Nephron progenitor cell (in vitro differentiated cells): ENCODE results near the gene ERCC2.
A peak's percentile ranks its signal among the peaks of the same experiment; 100 is the strongest.

Source experiments
- DNase-seq: peaks from one replicate; pipeline ENCODE4 v3.0.0; 2021
- H3K27ac Mint-ChIP-seq: 2 replicates; pipeline ENCODE4 v1.8.0; 2021; ENCODE audit warnings: mild to moderate bottlenecking, moderate library complexity, mixed read lengths
- H3K27me3 Mint-ChIP-seq: 2 replicates; pipeline ENCODE4 v1.8.0; 2021; ENCODE audit warnings: mild to moderate bottlenecking, low read depth, mixed read lengths; ENCODE audit not compliant: poor library complexity
- H3K36me3 Mint-ChIP-seq: 2 replicates; pipeline ENCODE4 v1.8.0; 2021; ENCODE audit warnings: low read depth, mixed read lengths
- H3K4me1 Mint-ChIP-seq: 2 replicates; pipeline ENCODE4 v1.8.0; 2021; ENCODE audit warnings: mixed read lengths
- H3K4me3 Mint-ChIP-seq: 2 replicates; pipeline ENCODE4 v1.8.0; 2021; ENCODE audit warnings: mild to moderate bottlenecking, moderate library complexity, mixed read lengths
- H3K9me3 Mint-ChIP-seq: 2 replicates; pipeline ENCODE4 v1.8.0; 2021; ENCODE audit warnings: mild to moderate bottlenecking, moderate library complexity, mixed read lengths
- TF ChIP-seq, protein P1 (sequence below): fragments of 200-600 bp; sonication (generic); IDR thresholded peaks from 2 replicates; pipeline ENCODE4 v1.5.0; 2021; ENCODE audit warnings: antibody characterized with exemption

ERCC2 gene

DNA sequence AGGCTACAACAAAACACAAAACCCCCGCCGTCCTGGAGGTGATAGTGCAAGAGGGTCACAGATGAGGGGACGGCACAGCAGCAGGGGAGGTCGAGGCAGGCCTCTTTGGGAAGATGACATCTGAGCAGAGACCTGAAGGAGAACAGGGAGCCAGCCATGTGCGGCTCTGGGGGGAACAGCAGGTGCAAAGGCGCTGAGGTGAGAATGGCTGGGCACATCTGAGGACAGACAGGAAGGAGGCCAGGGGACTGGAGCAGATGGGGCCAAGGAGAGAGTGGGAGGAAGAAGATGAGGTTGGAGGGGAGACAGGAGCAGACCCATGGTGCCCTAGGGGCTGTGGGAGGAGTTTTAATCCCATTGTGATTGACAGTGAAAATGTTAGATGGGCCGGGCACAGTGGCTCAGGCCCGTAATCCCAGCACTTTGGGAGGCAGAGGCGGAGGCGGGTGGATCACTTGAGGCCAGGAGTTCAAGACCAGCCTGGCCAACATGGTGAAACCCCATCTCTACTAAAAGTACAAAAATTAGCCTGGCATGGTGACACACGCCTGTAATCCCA is 45.9 kb downstream of the ERCC2 start:
- peaks cover 18% of the 10 kb centered on the region for H3K27me3 Mint-ChIP-seq
- peaks cover 43% of the 10 kb centered on the region for H3K4me1 Mint-ChIP-seq
- H3K36me3 Mint-ChIP-seq, result no peaks in the 10 kb centered on the region
- no peaks in the 10 kb centered on the region for H3K9me3 Mint-ChIP-seq
- TF ChIP-seq, protein P1, sequence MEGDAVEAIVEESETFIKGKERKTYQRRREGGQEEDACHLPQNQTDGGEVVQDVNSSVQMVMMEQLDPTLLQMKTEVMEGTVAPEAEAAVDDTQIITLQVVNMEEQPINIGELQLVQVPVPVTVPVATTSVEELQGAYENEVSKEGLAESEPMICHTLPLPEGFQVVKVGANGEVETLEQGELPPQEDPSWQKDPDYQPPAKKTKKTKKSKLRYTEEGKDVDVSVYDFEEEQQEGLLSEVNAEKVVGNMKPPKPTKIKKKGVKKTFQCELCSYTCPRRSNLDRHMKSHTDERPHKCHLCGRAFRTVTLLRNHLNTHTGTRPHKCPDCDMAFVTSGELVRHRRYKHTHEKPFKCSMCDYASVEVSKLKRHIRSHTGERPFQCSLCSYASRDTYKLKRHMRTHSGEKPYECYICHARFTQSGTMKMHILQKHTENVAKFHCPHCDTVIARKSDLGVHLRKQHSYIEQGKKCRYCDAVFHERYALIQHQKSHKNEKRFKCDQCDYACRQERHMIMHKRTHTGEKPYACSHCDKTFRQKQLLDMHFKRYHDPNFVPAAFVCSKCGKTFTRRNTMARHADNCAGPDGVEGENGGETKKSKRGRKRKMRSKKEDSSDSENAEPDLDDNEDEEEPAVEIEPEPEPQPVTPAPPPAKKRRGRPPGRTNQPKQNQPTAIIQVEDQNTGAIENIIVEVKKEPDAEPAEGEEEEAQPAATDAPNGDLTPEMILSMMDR, result no peak
- DNase-seq, result no peak
- no peak overlapping the region for H3K27ac Mint-ChIP-seq
- H3K4me3 Mint-ChIP-seq, result peak overlapping the region; percentile 58

DNA sequence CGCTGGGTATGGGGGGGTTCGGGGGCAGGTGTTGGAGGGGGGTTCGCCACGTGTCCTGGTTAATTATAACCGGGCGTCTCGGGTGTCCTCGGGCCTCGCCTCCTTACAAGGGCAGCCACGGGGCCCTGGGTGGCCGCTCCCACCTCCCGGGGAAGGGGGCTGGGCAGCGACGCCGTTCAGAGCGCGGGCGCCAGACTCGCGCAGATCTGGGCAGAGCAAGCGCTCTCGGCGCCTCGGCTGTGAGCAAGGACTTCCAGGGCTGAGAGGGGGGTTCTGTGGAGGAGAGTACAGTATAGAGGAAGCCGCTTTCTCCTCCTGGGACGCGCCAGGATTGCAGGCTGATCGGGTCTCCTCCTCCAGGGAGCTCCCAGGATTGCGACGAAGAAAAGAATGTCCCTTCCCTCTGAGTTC is 46.7 kb downstream of the ERCC2 start:
- peak; percentile 55 for DNase-seq
- Mint-ChIP-seq H3K27me3 (peaks cover 20% of the 10 kb centered on the region), H3K4me3 (peak overlapping the region; percentile 58), H3K4me1 (peaks cover 43% of the 10 kb centered on the region), H3K27ac (no peak overlapping the region), H3K36me3 (no peaks in the 10 kb centered on the region), H3K9me3 (no peaks in the 10 kb centered on the region)
- TF ChIP-seq, protein P1, result no peak

DNA sequence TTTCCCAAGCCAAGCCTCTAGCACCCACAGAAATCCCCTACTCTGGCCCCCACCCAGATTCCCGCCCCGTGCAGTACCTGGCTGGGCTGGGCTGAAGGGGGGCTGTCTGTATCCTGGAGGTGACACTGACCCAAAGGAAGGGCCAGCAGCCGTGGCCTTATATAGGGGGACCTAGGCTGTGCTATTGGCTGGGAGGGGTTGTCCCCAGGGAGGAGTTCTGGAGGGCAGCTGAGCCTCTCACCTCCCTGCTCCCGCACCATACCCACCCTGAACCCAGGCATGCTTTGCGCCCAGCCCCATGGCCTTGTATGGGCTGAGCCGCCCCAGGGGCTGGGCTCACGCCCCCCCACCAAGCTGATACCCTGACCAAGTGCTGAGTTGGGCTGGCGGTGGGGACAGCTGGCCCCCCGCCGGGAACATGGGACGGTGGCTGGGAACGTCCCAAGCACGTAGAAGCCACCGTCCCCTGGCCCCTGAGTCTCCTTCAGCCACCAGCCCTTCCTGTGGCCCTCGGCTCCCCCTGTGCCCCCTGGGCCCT is 47.6 kb downstream of the ERCC2 start, which contains the start of gene CKM:
Gene CKM, minus strand, starts transcription at position 132 of the 538 bp plus-strand sequence. CDS start 3,162 bp downstream, outside the sequence.
- Mint-ChIP-seq H3K4me3 (peak within 1 kb of the TSS; percentile 58), H3K27me3 (peaks cover 29% of the 10 kb centered on the region), H3K36me3 (no peaks in the 10 kb centered on the region), H3K27ac (peak within 1 kb of the TSS; percentile 33), H3K9me3 (no peaks in the 10 kb centered on the region), H3K4me1 (peaks cover 43% of the 10 kb centered on the region)
- TF ChIP-seq, protein P1, result no peak
- no peak for DNase-seq

DNA sequence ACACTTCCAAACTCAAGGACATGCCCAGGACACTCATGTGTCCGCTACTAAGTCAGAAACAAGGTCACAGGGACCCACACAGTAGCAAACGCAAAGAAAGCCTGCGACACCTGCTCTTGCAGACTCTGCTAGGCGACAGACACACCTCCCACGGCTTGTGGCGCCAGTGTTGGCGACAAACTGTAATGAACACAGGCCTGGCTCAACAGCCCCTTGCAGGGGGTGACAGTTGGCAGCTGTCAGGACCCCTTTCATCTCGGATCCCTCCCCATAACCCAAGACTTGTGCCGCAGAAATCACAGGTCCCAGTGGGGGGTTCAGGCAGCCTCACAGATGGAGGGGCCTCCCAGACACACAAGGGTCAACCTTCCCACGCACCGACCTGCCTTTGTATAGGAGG is 48.1 kb downstream of the ERCC2 start:
- Mint-ChIP-seq H3K27ac (peak overlapping the region; percentile 33), H3K27me3 (peaks cover 34% of the 10 kb centered on the region), H3K9me3 (no peaks in the 10 kb centered on the region), H3K36me3 (no peaks in the 10 kb centered on the region), H3K4me3 (no peak overlapping the region), H3K4me1 (peaks cover 41% of the 10 kb centered on the region)
- TF ChIP-seq, protein P1, result no peak
- DNase-seq, result no peak

DNA sequence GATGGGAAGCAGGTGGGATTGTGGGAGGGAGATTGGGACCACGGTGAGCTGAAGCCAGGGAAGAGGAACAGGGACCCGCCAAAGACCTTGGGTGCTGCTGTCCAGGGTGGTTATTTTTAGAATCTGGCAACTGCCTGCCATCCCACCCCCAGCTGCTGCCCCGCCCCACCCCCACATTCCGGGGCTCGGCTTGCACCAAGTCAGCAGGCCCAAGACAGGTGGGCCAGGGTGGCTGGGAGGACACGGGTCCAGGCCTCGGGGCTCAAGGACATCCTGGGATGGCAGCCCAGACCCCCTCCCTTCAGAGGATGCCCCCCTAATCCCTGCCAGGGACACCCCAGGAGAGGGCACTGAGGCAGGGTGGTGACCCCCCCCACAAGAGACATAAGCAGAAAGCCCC is 48.5 kb downstream of the ERCC2 start:
- Mint-ChIP-seq H3K27ac (peak overlapping the region; percentile 33), H3K27me3 (peaks cover 39% of the 10 kb centered on the region), H3K9me3 (no peaks in the 10 kb centered on the region), H3K4me3 (no peak overlapping the region), H3K4me1 (peaks cover 38% of the 10 kb centered on the region), H3K36me3 (no peaks in the 10 kb centered on the region)
- no peak for DNase-seq
- TF ChIP-seq, protein P1, result no peak
